ENCODE data around the gene PHAF1.
A peak's percentile ranks its signal among the peaks of the same experiment; 100 is the strongest.

Gene PHAF1

GRCh38 chr16:67100569-67101310, 9.0 kb upstream of the PHAF1 start:
- TF ChIP-seq, protein P1, sequence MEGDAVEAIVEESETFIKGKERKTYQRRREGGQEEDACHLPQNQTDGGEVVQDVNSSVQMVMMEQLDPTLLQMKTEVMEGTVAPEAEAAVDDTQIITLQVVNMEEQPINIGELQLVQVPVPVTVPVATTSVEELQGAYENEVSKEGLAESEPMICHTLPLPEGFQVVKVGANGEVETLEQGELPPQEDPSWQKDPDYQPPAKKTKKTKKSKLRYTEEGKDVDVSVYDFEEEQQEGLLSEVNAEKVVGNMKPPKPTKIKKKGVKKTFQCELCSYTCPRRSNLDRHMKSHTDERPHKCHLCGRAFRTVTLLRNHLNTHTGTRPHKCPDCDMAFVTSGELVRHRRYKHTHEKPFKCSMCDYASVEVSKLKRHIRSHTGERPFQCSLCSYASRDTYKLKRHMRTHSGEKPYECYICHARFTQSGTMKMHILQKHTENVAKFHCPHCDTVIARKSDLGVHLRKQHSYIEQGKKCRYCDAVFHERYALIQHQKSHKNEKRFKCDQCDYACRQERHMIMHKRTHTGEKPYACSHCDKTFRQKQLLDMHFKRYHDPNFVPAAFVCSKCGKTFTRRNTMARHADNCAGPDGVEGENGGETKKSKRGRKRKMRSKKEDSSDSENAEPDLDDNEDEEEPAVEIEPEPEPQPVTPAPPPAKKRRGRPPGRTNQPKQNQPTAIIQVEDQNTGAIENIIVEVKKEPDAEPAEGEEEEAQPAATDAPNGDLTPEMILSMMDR (IDR thresholded peaks at IDR 0.05; ENCODE audit: insufficient read depth, low read length, missing control alignments) = peak; percentile 29
- DNase-seq (ENCODE audit: low read depth, low spot score) = no peak
- ChIA-PET POLR2A (interaction anchor here (1.2 to 1.3 kb wide), 2 partner anchors 70 to 79 kb away, joined by 3 read pairs; partner anchors contain the start of gene NOL3), CTCF (interaction anchor here (0.6 to 6.1 kb wide), 52 partner anchors 8 to 218 kb away, joined by 3 to 150 read pairs (median 6); partner anchors contain the start of genes CES3 and CES4A)
- no peak overlapping the region for H3K4me3 ChIP-seq (ENCODE audit: low read depth, low read length)

DNA sequence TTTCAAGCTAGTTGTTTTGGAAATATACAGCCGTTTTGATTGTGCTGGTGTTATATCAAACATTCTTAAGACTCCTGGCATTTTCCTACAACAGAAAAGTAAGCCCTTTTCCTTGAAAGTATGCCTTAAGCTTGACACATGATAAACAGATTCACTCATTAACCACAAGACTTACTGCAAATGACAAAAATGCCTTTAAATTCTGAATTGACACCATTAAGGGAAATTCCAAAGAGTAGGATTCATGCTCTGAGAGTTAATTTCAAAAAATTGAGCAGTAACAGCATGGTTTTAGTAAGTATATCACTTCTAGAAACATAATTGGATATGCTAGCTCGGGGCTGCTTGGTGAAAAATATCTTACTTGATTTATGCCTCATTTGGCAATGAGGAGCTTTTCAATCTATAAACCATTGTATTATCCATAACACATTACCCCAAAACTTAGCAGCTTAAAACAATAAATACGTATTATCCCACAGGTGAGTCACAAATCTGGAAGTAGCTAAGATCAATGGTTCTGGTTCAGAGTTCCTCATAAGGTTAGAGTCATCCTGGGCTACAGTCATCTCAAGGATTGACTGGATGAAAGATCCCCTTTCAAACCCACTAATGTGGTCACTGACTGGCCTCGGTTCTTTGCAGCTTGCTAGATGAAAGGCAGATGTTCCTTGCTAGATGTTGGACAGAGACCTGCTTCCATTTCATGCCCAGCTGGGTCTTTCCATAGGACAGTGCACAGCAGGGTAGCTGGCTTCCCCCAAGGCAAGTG, 8.2 kb upstream of the PHAF1 start:
- ChIA-PET CTCF (interaction anchor here (0.8 to 6.1 kb wide), 42 partner anchors 8 to 207 kb away, joined by 3 to 150 read pairs (median 8); partner anchors contain the start of genes CES3 and CES4A), POLR2A (interaction anchor here (0.5 to 1.3 kb wide), 5 partner anchors 8 to 79 kb away, joined by 3 to 7 read pairs (median 3); partner anchors contain the start of genes NOL3 and PHAF1)
- H3K4me3 ChIP-seq (ENCODE audit: low read depth, low read length) = no peak overlapping the region
- TF ChIP-seq, protein P1 (IDR thresholded peaks at IDR 0.05; ENCODE audit: insufficient read depth, low read length, missing control alignments) = no peak
- DNase-seq (ENCODE audit: low read depth, low spot score) = no peak

- no peak overlapping the region for H3K4me3 ChIP-seq (ENCODE audit: low read depth, low read length)
- ChIA-PET POLR2A (interaction anchor here (0.6 kb wide), 1 partner anchor 88 kb away, joined by 3 read pairs; no protein-coding TSS in a partner anchor), CTCF (interaction anchor here (0.6 to 6.1 kb wide), 15 partner anchors 8 to 128 kb away, joined by 3 to 150 read pairs (median 5); partner anchors contain the start of gene MATCAP1)
- TF ChIP-seq, protein P1 (IDR thresholded peaks at IDR 0.05; ENCODE audit: insufficient read depth, low read length, missing control alignments) = peak; percentile 38
- no peak for DNase-seq (ENCODE audit: low read depth, low spot score)
These were observed 5.7 kb upstream of the PHAF1 start for GRCh38 chr16:67104061-67104460.

GRCh38 chr16:67104845-67105244, 4.9 kb upstream of the PHAF1 start:
- H3K4me3 ChIP-seq (ENCODE audit: low read depth, low read length) = no peak overlapping the region
- no peak for DNase-seq (ENCODE audit: low read depth, low spot score)
- TF ChIP-seq, protein P1 (IDR thresholded peaks at IDR 0.05; ENCODE audit: insufficient read depth, low read length, missing control alignments) = no peak
- ChIA-PET CTCF (interaction anchor here (1.1 to 5.5 kb wide), 6 partner anchors 9 to 126 kb away, joined by 3 to 55 read pairs (median 4); partner anchors contain the start of gene MATCAP1), POLR2A (no interaction called here)

GRCh38 chr16:67105246-67105645, 4.5 kb upstream of the PHAF1 start:
- H3K4me3 ChIP-seq (ENCODE audit: low read depth, low read length) = no peak overlapping the region
- no peak for DNase-seq (ENCODE audit: low read depth, low spot score)
- POLR2A ChIA-PET = no interaction called here
- TF ChIP-seq, protein P1 (IDR thresholded peaks at IDR 0.05; ENCODE audit: insufficient read depth, low read length, missing control alignments) = no peak
- CTCF ChIA-PET = interaction anchor here (1.1 to 2.0 kb wide), 6 partner anchors 9 to 128 kb away, joined by 3 to 5 read pairs (median 4); partner anchors contain the start of gene MATCAP1
